Right lung (tissue), 5 donors: Measurements from ENCODE around the gene NELFB. TPM values are rescaled to one million over a fixed set of nuclear protein-coding genes. Genes with fewer than 3 reads are reported as not detected.

Experiments used
- polyA plus RNA-seq, 5 donors: library from polyadenylated mRNA; unstranded; fragments of 120-200 nt; gene quantifications; one replicate each; pipeline versions ENCODE4 v1.2.1 to v1.2.3, GENCODE V29; 2013; ENCODE audit warnings: inconsistent platforms in 1 of 5, low replicate concordance in 1 of 5; ENCODE audit not compliant: insufficient read length in 5 of 5, insufficient read depth in 1 of 5

Gene NELFB
- polyA plus RNA-seq, 5 donors: 43.3 to 73.2 (median 55.3) TPM

Other genes starting within 250 kb of the NELFB start
- 10 to 100 TPM; 16.0 to 35.7 (median 21.0) TPM for gene ABCA2, start 227.1 kb upstream of the NELFB start, polyA plus RNA-seq
- gene FUT7, start 223.2 kb upstream of the NELFB start, polyA plus RNA-seq: under 1 TPM in 1 of 5 donors, not detected in 4; 0.08 TPM
- 10 to 100 TPM; 20.6 to 61.5 (median 33.8) TPM for gene NPDC1, start 209.2 kb upstream of the NELFB start, polyA plus RNA-seq
- 1 to 10 TPM; 2.0 to 5.4 (median 3.2) TPM for gene ENTPD2, start 201.3 kb upstream of the NELFB start, polyA plus RNA-seq
- gene SAPCD2, start 184.8 kb upstream of the NELFB start, polyA plus RNA-seq: 10 to 100 TPM in 3 of 5 donors, 1 to 10 TPM in 2; 8.9 to 13.7 (median 10.3) TPM
- 1 to 10 TPM; 4.6 to 8.4 (median 5.6) TPM for gene UAP1L1, start 177.8 kb upstream of the NELFB start, polyA plus RNA-seq
- gene MAN1B1, start 168.3 kb upstream of the NELFB start, polyA plus RNA-seq: 10 to 100 TPM; 50.7 to 68.6 (median 60.1) TPM
- gene DPP7, start 140.6 kb upstream of the NELFB start, polyA plus RNA-seq: 10 to 100 TPM; 27.2 to 50.4 (median 48.6) TPM
- gene GRIN1, start 116.2 kb upstream of the NELFB start, polyA plus RNA-seq: under 1 TPM; 0.12 to 0.51 (median 0.23) TPM
- under 1 TPM in 4 of 5 donors, not detected in 1; 0.23 to 0.49 (median 0.37) TPM for gene LRRC26, start 85.3 kb upstream of the NELFB start, polyA plus RNA-seq
- not detected for gene TMEM210, start 83.3 kb upstream of the NELFB start, polyA plus RNA-seq
- 10 to 100 TPM; 34.4 to 53.0 (median 44.4) TPM for gene ANAPC2, start 66.8 kb upstream of the NELFB start, polyA plus RNA-seq
- gene SSNA1, start 66.7 kb upstream of the NELFB start, polyA plus RNA-seq: 10 to 100 TPM; 34.4 to 69.2 (median 43.9) TPM
- gene TPRN, start 54.6 kb upstream of the NELFB start, polyA plus RNA-seq: 10 to 100 TPM in 2 of 5 donors, 1 to 10 TPM in 3; 5.9 to 12.1 (median 7.6) TPM
- gene TMEM203, start 49.7 kb upstream of the NELFB start, polyA plus RNA-seq: 10 to 100 TPM; 31.5 to 40.1 (median 35.4) TPM
- 10 to 100 TPM in 2 of 5 donors, 1 to 10 TPM in 3; 6.9 to 16.1 (median 9.8) TPM for gene NDOR1, start 49.6 kb upstream of the NELFB start, polyA plus RNA-seq
- 10 to 100 TPM in 1 of 5 donors, 1 to 10 TPM in 4; 3.2 to 10.8 (median 6.3) TPM for gene RNF208, start 33.1 kb upstream of the NELFB start, polyA plus RNA-seq
- 1 to 10 TPM in 4 of 5 donors, under 1 TPM in 1; 0.96 to 3.0 (median 2.0) TPM for gene CYSRT1, start 30.2 kb upstream of the NELFB start, polyA plus RNA-seq
- 1 to 10 TPM; 1.5 to 3.8 (median 3.5) TPM for gene RNF224, start 27.8 kb upstream of the NELFB start, polyA plus RNA-seq
- 1 to 10 TPM in 4 of 5 donors, under 1 TPM in 1; 0.84 to 2.5 (median 1.9) TPM for gene SLC34A3, start 24.4 kb upstream of the NELFB start, polyA plus RNA-seq
- 100 to 1,000 TPM; 211 to 322 (median 258) TPM for gene TUBB4B, start 14.0 kb upstream of the NELFB start, polyA plus RNA-seq
- gene STPG3, start 4.0 kb upstream of the NELFB start, polyA plus RNA-seq: 1 to 10 TPM in 2 of 5 donors, under 1 TPM in 3; 0.26 to 1.5 (median 0.98) TPM
- 10 to 100 TPM in 3 of 5 donors, 1 to 10 TPM in 2; 6.6 to 17.8 (median 10.3) TPM for gene TOR4A, start 22.4 kb downstream of the NELFB start, polyA plus RNA-seq
- 10 to 100 TPM in 1 of 5 donors, 1 to 10 TPM in 4; 7.5 to 14.7 (median 9.0) TPM for gene NRARP, start 46.9 kb downstream of the NELFB start, polyA plus RNA-seq
- gene EXD3, start 167.8 kb downstream of the NELFB start, polyA plus RNA-seq: 10 to 100 TPM; 10.9 to 22.0 (median 15.0) TPM
- gene NOXA1, start 168.1 kb downstream of the NELFB start, polyA plus RNA-seq: 1 to 10 TPM; 3.9 to 8.4 (median 6.9) TPM
- gene ENTPD8, start 186.0 kb downstream of the NELFB start, polyA plus RNA-seq: under 1 TPM; 0.32 to 0.63 (median 0.52) TPM
- 10 to 100 TPM; 31.1 to 46.8 (median 40.3) TPM for gene NSMF, start 204.0 kb downstream of the NELFB start, polyA plus RNA-seq